Endothelial cell (in vitro differentiated cells): ENCODE data around the gene APH1B. TPM values are rescaled to one million over a fixed set of nuclear protein-coding genes. Genes with fewer than 3 reads are reported as not detected.
A peak's percentile ranks its signal among the peaks of the same experiment; 100 is the strongest.

Source experiments
- DNase-seq: peaks from one replicate; pipeline ENCODE4 v3.0.0; 2021; ENCODE audit warnings: low spot score
- H3K27ac Mint-ChIP-seq: one replicate; pipeline ENCODE4 v1.8.0; 2021; ENCODE audit warnings: mixed read lengths, inconsistent platforms; ENCODE audit not compliant: unreplicated experiment
- H3K27me3 Mint-ChIP-seq: one replicate; pipeline ENCODE4 v1.8.0; 2021; ENCODE audit warnings: mild to moderate bottlenecking, moderate library complexity, mixed read lengths, inconsistent platforms; ENCODE audit not compliant: unreplicated experiment
- H3K36me3 Mint-ChIP-seq: one replicate; pipeline ENCODE4 v1.8.0; 2021; ENCODE audit warnings: mild to moderate bottlenecking, low read depth, mixed read lengths, inconsistent platforms; ENCODE audit not compliant: unreplicated experiment
- H3K4me1 Mint-ChIP-seq: one replicate; pipeline ENCODE4 v1.8.0; 2021; ENCODE audit warnings: mild to moderate bottlenecking, mixed read lengths, inconsistent platforms; ENCODE audit not compliant: unreplicated experiment
- H3K4me3 Mint-ChIP-seq: one replicate; pipeline ENCODE4 v1.8.0; 2021; ENCODE audit warnings: mild to moderate bottlenecking, mixed read lengths, inconsistent platforms; ENCODE audit not compliant: unreplicated experiment
- H3K9me3 Mint-ChIP-seq: one replicate; pipeline ENCODE4 v1.8.0; 2021; ENCODE audit warnings: mixed read lengths, inconsistent platforms; ENCODE audit not compliant: unreplicated experiment
- total RNA-seq: library from RNA; stranded (reverse); fragmentation: NEBNext Ultra II Directional; extraction: Animal tissue kit (Norgen Biotek cat#: 25700); gene quantifications from one replicate; pipeline ENCODE4 v1.2.1, GENCODE V29; 2021; ENCODE audit not compliant: unreplicated experiment
- TF ChIP-seq, protein P1 (sequence below): fragments of 200-600 bp; sonication (generic); IDR thresholded peaks from one replicate; pipeline ENCODE4 v1.5.0; 2021; ENCODE audit warnings: antibody characterized with exemption; ENCODE audit not compliant: unreplicated experiment

The APH1B gene
- total RNA-seq, 1 donor from 2014 or later, result 26.3 TPM

DNA sequence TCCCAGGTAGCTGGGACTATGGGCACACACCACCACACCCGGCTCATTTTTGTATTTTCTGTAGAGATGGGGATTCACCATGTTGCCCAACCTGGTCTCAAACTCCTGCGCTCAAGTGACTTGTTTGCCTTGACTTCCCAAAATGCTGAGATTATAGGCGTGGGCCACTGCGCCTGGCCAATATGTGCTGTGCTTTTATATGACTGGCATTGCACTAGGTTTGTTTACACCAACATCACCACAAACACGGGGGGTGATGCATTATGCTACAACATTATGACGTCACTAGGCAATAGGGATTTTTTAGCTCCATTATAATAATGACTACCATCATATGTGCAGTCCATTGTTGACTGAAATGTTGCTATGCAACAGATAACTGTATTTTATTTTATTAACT is 6.9 kb downstream of the APH1B start:
- Mint-ChIP-seq H3K27me3 (no peaks in the 10 kb centered on the region), H3K27ac (no peak overlapping the region), H3K4me3 (no peak overlapping the region), H3K9me3 (no peaks in the 10 kb centered on the region), H3K4me1 (peaks cover 23% of the 10 kb centered on the region), H3K36me3 (no peaks in the 10 kb centered on the region)
- no peak for DNase-seq
- TF ChIP-seq, protein P1, sequence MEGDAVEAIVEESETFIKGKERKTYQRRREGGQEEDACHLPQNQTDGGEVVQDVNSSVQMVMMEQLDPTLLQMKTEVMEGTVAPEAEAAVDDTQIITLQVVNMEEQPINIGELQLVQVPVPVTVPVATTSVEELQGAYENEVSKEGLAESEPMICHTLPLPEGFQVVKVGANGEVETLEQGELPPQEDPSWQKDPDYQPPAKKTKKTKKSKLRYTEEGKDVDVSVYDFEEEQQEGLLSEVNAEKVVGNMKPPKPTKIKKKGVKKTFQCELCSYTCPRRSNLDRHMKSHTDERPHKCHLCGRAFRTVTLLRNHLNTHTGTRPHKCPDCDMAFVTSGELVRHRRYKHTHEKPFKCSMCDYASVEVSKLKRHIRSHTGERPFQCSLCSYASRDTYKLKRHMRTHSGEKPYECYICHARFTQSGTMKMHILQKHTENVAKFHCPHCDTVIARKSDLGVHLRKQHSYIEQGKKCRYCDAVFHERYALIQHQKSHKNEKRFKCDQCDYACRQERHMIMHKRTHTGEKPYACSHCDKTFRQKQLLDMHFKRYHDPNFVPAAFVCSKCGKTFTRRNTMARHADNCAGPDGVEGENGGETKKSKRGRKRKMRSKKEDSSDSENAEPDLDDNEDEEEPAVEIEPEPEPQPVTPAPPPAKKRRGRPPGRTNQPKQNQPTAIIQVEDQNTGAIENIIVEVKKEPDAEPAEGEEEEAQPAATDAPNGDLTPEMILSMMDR, result no peak

DNA sequence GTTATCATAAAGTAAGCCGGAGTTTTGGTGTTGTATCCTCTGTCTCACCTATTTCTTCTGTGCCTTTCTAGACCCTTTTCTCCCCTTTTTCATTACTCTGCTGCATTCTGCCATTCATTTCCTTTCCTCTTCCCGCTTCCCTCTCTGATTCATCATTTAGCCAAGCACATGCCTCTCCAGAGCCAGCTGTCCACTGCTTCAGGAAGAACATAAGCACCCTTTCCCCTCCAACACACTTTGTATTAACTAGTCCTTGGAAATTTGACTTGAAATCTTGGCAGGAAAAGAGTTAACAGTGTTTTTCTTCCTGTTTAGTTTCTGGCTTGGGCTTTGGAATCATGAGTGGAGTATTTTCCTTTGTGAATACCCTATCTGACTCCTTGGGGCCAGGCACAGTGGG is 9.7 kb downstream of the APH1B start:
- Mint-ChIP-seq H3K4me1 (peaks cover 40% of the 10 kb centered on the region), H3K27ac (peak overlapping the region; percentile 92), H3K27me3 (no peaks in the 10 kb centered on the region), H3K4me3 (peak overlapping the region; percentile 22), H3K9me3 (no peaks in the 10 kb centered on the region), H3K36me3 (no peaks in the 10 kb centered on the region)
- no peak for DNase-seq
- TF ChIP-seq, protein P1, result no peak

DNA sequence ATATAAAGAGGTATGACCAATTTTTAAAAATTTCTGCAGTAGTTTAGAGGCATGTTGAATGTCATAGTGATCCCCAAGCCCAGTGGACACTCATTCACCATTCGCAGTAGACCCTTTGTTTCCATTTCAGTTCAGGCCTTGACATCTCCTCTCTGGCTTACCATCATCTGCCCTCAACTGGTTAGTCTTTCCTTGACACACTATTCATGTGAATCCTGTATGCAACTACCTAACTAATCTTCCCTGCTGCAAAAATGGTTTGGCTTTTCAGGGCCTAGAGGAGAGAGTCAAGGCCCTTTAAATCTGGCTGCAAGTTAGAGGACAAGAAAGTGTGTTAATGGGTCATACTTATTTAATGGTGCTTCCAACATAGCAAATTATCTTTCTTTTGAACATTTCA is 10.9 kb downstream of the APH1B start:
- no peak for DNase-seq
- H3K27me3 Mint-ChIP-seq, result no peaks in the 10 kb centered on the region
- H3K4me3 Mint-ChIP-seq, result no peak overlapping the region
- H3K4me1 Mint-ChIP-seq, result peaks cover 40% of the 10 kb centered on the region
- H3K27ac Mint-ChIP-seq, result no peak overlapping the region
- TF ChIP-seq, protein P1, result no peak
- no peaks in the 10 kb centered on the region for H3K9me3 Mint-ChIP-seq
- H3K36me3 Mint-ChIP-seq, result no peaks in the 10 kb centered on the region

DNA sequence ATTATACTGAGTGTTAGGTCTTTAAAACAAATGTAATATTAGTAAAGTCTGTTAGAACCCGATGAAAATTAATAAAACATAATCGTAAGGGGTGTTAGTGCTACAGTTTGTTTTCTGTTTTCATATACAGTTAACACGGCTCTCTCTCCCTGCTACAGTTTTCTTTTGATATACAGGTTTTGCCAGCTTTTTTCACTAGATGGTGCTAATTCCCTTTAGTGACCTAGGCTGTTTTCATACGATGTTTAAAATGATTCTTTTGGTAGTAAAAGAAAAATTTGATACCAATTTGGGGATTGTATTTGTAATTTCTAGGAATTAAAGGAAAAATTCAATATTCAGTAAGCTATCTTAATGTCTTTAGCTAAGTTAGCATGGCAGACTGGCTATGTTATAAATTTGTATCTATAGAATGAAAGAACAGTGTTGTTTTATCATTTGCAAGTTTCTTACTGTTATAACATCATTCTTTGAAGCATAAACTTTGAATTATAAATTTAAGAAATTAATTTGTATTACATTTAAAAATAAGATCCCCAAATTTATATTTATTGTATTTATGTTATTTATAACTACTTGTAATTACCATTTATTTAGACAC is 11.5 kb downstream of the APH1B start:
- Mint-ChIP-seq H3K4me3 (no peak overlapping the region), H3K27ac (no peak overlapping the region), H3K36me3 (no peaks in the 10 kb centered on the region), H3K27me3 (no peaks in the 10 kb centered on the region), H3K4me1 (peaks cover 40% of the 10 kb centered on the region), H3K9me3 (no peaks in the 10 kb centered on the region)
- TF ChIP-seq, protein P1, result peak; percentile 46
- DNase-seq, result no peak

DNA sequence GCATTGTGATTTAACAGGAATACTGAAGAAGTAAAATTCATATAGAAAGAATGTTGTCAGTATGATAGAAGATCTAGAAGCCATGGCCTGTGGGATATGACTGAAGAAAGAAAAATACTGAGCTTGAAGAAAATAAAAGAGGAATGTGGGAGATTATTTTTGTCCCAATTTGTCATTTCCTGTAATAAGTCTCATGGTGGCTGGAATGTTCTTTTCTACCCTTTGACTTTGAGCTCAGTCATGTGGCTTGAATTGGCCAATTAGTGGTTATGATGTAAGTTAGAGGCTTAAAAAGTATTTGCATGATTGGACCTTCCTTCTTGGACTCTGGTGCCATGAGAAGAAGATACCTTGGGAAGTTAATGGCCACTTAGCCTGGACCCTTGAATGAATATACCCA is 14.1 kb downstream of the APH1B start:
- Mint-ChIP-seq H3K9me3 (no peaks in the 10 kb centered on the region), H3K4me1 (peaks cover 42% of the 10 kb centered on the region), H3K27ac (peak overlapping the region; percentile 81), H3K4me3 (no peak overlapping the region), H3K27me3 (no peaks in the 10 kb centered on the region), H3K36me3 (peaks cover 3% of the 10 kb centered on the region)
- TF ChIP-seq, protein P1, result no peak
- DNase-seq, result no peak
